Endothelial cell of umbilical vein (primary cell): ENCODE data around the gene KRT83. TPM values are rescaled to one million over a fixed set of nuclear protein-coding genes. Genes with fewer than 3 reads are reported as not detected.

Experiments used
- BruUV-seq: library from RNA; stranded (reverse); fragments of 400-500 nt; replicated peaks from 2 replicates; lab custom pipeline; 2021; lab: Mats Ljungman, UMichigan
- CTCF ChIA-PET: fragments of 300-600, 350-600 bp; sonication (Branson Sonifier 250); formaldehyde crosslinking; loops from one replicate; lab custom pipeline; 2021; ENCODE audit warnings: antibody characterized with exemption, inconsistent platforms; lab: Charles Lee
- POLR2A ChIA-PET: fragments of 300-600, 350-600 bp; sonication (Branson Sonifier 250); formaldehyde crosslinking; loops from one replicate; lab custom pipeline; 2021; ENCODE audit warnings: antibody characterized with exemption, inconsistent platforms; lab: Charles Lee
- DNase-seq: peaks from one replicate; pipeline ENCODE4 v3.0.0-alpha.2; 2011; ENCODE audit warnings: low read depth, low spot score
- FAIRE-seq: peaks from 2 replicates; lab custom pipeline; 2011; peaks lifted over from hg19 to GRCh38; lab: Jason Lieb, UNC
- H2AFZ ChIP-seq: 2 replicates; pipeline ENCODE4 v1.6.0; 2012; ENCODE audit warnings: low read depth, low read length, control low read depth, inconsistent platforms
- H3K27ac ChIP-seq: 2 replicates; pipeline ENCODE4 v1.5.1; 2011; ENCODE audit warnings: low read depth, mild to moderate bottlenecking, control low read depth, low read length, moderate library complexity; ENCODE audit not compliant: insufficient read depth
- H3K27me3 ChIP-seq, 2 experiments: 2 replicates each; pipeline versions ENCODE4 v1.6.0 to v1.6.1; 2011; ENCODE audit warnings: low read length in 2 of 2, mixed read lengths in 1 of 2; ENCODE audit not compliant: control insufficient read depth in 2 of 2, insufficient read depth in 2 of 2
- H3K36me3 ChIP-seq, 2 experiments: 2 replicates in 1 of 2; 3 replicates in 1 of 2; pipeline ENCODE4 v1.5.1; 2011; ENCODE audit warnings: low read length in 2 of 2, mild to moderate bottlenecking in 1 of 2, moderate library complexity in 1 of 2; ENCODE audit not compliant: control insufficient read depth in 2 of 2, insufficient read depth in 2 of 2; ENCODE audit errors: extremely low read depth in 1 of 2
- H3K4me1 ChIP-seq: 3 replicates; pipeline ENCODE4 v1.5.1; 2011; ENCODE audit warnings: mild to moderate bottlenecking, low read length; ENCODE audit not compliant: control insufficient read depth, insufficient read depth; ENCODE audit errors: extremely low read depth
- H3K4me2 ChIP-seq: 2 replicates; pipeline ENCODE4 v1.6.1; 2011; ENCODE audit warnings: low read length, control low read depth, mixed read lengths; ENCODE audit not compliant: insufficient read depth
- H3K4me3 ChIP-seq, 3 experiments: fragments of 200-600 bp in 1 of 3; sonication (generic), shearing (Covaris generic) in 1 of 3; replicated peaks in 1 of 3; 2 replicates each; pipeline ENCODE4 v1.5.1; 2011 to 2016; ENCODE audit warnings: control low read depth in 3 of 3, low read length in 3 of 3, mild to moderate bottlenecking in 2 of 3, inconsistent platforms in 1 of 3, low read depth in 1 of 3, moderate library complexity in 1 of 3; ENCODE audit not compliant: insufficient read depth in 1 of 3
- H3K79me2 ChIP-seq: 2 replicates; pipeline ENCODE4 v1.6.0; 2012; ENCODE audit warnings: low read length, inconsistent platforms; ENCODE audit not compliant: control insufficient read depth, insufficient read depth
- H3K9ac ChIP-seq: replicated peaks from 2 replicates; pipeline ENCODE3; 2011; ENCODE audit warnings: low read length, control low read depth; ENCODE audit not compliant: insufficient read depth; ENCODE audit errors: extremely low read depth
- H3K9me1 ChIP-seq: replicated peaks from 3 replicates; pipeline ENCODE4 v1.6.0; 2011; ENCODE audit warnings: mild to moderate bottlenecking, low read length; ENCODE audit not compliant: control insufficient read depth, insufficient read depth; ENCODE audit errors: extremely low read depth
- H3K9me3 ChIP-seq: replicated peaks from 2 replicates; pipeline ENCODE4 v1.5.1; 2012; ENCODE audit warnings: low read length, inconsistent platforms; ENCODE audit not compliant: control insufficient read depth, insufficient read depth
- H4K20me1 ChIP-seq: replicated peaks from 2 replicates; pipeline ENCODE3; 2011; ENCODE audit warnings: mild to moderate bottlenecking, low read length; ENCODE audit not compliant: control insufficient read depth, insufficient read depth; ENCODE audit errors: extremely low read depth
- CTCF ChIP-seq, 2 donors: IDR thresholded peaks; 1 replicate in 1 of 2; 2 replicates in 1 of 2; pipeline ENCODE4 v1.5.1; 2011; ENCODE audit warnings: low read length in 2 of 2, mild to moderate bottlenecking in 2 of 2, moderate library complexity in 2 of 2, control low read depth in 1 of 2, inconsistent platforms in 1 of 2, low read depth in 1 of 2; ENCODE audit not compliant: insufficient read depth in 1 of 2; ENCODE audit errors: extremely low read depth in 1 of 2
- EZH2 ChIP-seq: IDR thresholded peaks from 2 replicates; pipeline ENCODE4 v1.6.1; 2012; ENCODE audit warnings: borderline replicate concordance, low read depth, mild to moderate bottlenecking, moderate library complexity, low read length, inconsistent platforms; ENCODE audit not compliant: severe bottlenecking
- GATA2 ChIP-seq: IDR thresholded peaks from 2 replicates; pipeline ENCODE4 v1.7.0; 2011; ENCODE audit warnings: low read depth, mild to moderate bottlenecking, moderate library complexity, mixed read lengths, low read length; ENCODE audit not compliant: insufficient read length, insufficient read depth
- JUN ChIP-seq: IDR thresholded peaks from 2 replicates; pipeline ENCODE4 v1.6.1; 2011; ENCODE audit warnings: borderline replicate concordance, low read depth; ENCODE audit not compliant: insufficient read length, insufficient read depth
- MAX ChIP-seq: IDR thresholded peaks from 2 replicates; pipeline ENCODE4 v1.6.1; 2011; ENCODE audit not compliant: insufficient read depth, insufficient read length
- MYC ChIP-seq: IDR thresholded peaks from one replicate; pipeline ENCODE4 v1.6.1; 2011; ENCODE audit warnings: mild to moderate bottlenecking, low read depth, low read length
- POLR2A ChIP-seq: IDR thresholded peaks from 2 replicates; pipeline ENCODE4 v1.6.1; 2012; ENCODE audit warnings: low read depth, mild to moderate bottlenecking, control low read depth, low read length
- POLR2AphosphoS5 ChIP-seq: IDR thresholded peaks from 2 replicates; pipeline ENCODE4 v1.6.1; 2012; ENCODE audit warnings: low read depth, mild to moderate bottlenecking, control low read depth, low read length, moderate library complexity; ENCODE audit not compliant: insufficient read depth
- dilution Hi-C: fragments of 300-500 bp; cut with MboI; formaldehyde crosslinking; loops from one replicate; pipeline ENCODE4 v1.15.0; 2019; ENCODE audit warnings: low sequenced_read_pairs; ENCODE audit not compliant: extremely low pct_ligation_motif_present
- intact Hi-C: fragments of 100-400 bp; cut with micrococcal nuclease; formaldehyde crosslinking; loops from one replicate; pipeline ENCODE4 v1.10.0; 2022
- polyA plus RNA-seq, 4 experiments: library from polyadenylated mRNA; depleted of rRNA in 3 of 4; stranded (reverse) in 3 of 4; unstranded in 1 of 4; fragments of >200 nt; gene quantifications; 2 replicates each; pipeline versions ENCODE4 v1.2.1 to v1.2.3, GENCODE V29; 2011 to 2012; ENCODE audit warnings: missing spikeins in 1 of 4
- total RNA-seq: library from RNA; stranded (reverse); gene quantifications from 2 replicates; pipeline ENCODE4 v1.2.3, GENCODE V29; 2021

Gene KRT83
- total and polyA plus RNA-seq, 2 donors (not counting 3 experiments of a cell fraction or from before 2014, with no cell fraction given), result not detected

GRCh38 chr12:52354200-52354599, 33.0 kb upstream of the KRT83 start:
- Histone ChIP-seq H4K20me1 (no peaks in the 10 kb centered on the region), H3K27ac (no peak overlapping the region), H3K79me2 (no peaks in the 10 kb centered on the region), H3K9me3 (no peaks in the 10 kb centered on the region), H3K4me2 (no peak overlapping the region), H3K9ac (no peak overlapping the region), H3K4me3 (no peak overlapping the region), H3K27me3 (peaks cover 11 to 13% of the 10 kb centered on the region in 2 experiments), H2AFZ (no peak overlapping the region), H3K36me3 (no peaks in the 10 kb centered on the region), H3K9me1 (no peaks in the 10 kb centered on the region), H3K4me1 (no peaks in the 10 kb centered on the region)
- no TSS peak for BruUV-seq
- ChIA-PET POLR2A (no interaction called here), CTCF (interaction anchor here (1.0 kb wide), 1 partner anchor 26 kb away, joined by 3 read pairs; no protein-coding TSS in a partner anchor)
- TF ChIP-seq POLR2A, result no peak
- TF ChIP-seq JUN, result no peak
- TF ChIP-seq GATA2, result no peak
- no peak for TF ChIP-seq MYC
- no peak for TF ChIP-seq CTCF (IDR thresholded peaks at IDR 0.05; ENCODE audit: extremely low read depth in 1 of 2, insufficient read depth in 1 of 2, low read depth in 1 of 2, low read length in 2 of 2)
- no peak for TF ChIP-seq EZH2
- TF ChIP-seq POLR2AphosphoS5, result no peak
- no peak for TF ChIP-seq MAX
- no peak for FAIRE-seq
- no peak for DNase-seq
- dilution Hi-C loops (no loop called here), intact Hi-C loops (no loop called here)
